HG03469 (cell line): ENCODE measurements around the gene DLG2.

Experiments
- ATAC-seq: cut with Tn5 transposase; IDR thresholded peaks from one replicate; pipeline ENCODE4 v1.9.1; 2021; ENCODE audit warnings: mild to moderate bottlenecking, moderate library complexity, moderate number of reproducible peaks; ENCODE audit not compliant: unreplicated experiment

DLG2 gene

GRCh38 chr11:83538286-83538685 is 2088.9 kb downstream of the DLG2 start:
- ATAC-seq: no peak

GRCh38 chr11:83537131-83537610 is 2090.0 kb downstream of the DLG2 start:
- no peak for ATAC-seq

- ATAC-seq: no peak
These were observed 2094.0 kb downstream of the DLG2 start for GRCh38 chr11:83533166-83533565.

DNA sequence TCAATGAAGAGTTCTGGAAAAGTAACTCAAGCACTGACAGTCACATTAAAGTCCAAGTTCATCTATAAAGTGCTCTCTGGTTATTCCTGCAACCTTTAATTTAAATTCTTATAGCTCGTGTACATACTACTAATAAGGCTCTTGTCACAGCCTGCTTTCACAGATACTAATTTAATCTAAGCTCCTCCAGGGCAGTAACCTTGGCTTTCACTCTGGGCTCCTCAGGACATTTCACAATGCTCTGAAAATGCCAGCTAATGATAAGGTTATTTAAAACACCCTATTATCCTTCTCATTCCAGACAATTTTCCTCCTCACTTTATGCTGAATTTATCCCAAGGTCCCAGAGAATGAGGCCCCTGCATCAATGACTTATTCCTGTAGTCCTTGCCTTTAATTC is 2098.3 kb downstream of the DLG2 start:
- no peak for ATAC-seq

- no peak for ATAC-seq
These were observed 2098.9 kb downstream of the DLG2 start for GRCh38 chr11:83528225-83528624.

- ATAC-seq: no peak
These were observed 2103.5 kb downstream of the DLG2 start for GRCh38 chr11:83523676-83524075.

DNA sequence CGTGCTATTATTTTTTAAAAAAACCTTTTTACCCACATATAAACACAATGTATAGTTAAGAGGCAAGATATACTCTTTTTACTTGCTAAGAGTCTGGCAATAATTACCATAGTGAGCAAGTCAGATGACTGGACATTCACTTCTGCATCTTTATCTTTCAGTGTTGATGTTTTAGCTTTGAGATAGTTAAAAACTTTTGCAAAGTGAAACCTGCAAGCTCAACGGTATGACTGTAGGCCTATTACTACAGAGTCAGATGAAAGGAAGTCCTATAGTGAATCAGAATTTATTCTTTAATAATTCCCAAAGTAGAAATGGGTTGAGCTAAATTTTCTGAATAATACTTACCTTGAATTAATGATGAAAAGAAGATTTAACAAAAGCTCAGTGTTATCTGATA is 2104.2 kb downstream of the DLG2 start:
- no peak for ATAC-seq

- peak; percentile 45 for ATAC-seq
These were observed 2105.2 kb downstream of the DLG2 start for GRCh38 chr11:83521647-83522596.

GRCh38 chr11:83520849-83521248 is 2106.3 kb downstream of the DLG2 start:
- ATAC-seq: no peak

DNA sequence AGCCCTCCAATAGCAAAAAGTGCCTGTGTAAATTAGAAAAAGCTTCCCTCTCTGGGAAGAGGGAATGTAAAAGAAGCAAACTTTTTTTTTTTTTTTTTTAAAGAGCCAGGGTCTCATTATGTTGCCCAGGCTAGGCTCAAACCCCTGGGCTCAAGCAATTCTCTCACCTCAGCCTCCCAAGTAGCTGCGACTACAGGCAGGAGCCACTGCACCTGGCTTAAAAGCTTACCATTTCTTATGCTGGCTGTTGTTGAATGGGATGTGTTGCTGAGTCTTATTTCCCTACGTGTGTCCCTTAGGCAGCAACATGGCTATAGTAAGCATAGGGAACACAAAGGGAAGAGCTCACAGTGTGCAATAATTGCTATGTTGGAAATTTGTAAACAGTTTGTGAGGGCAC is 2115.5 kb downstream of the DLG2 start:
- no peak for ATAC-seq

GRCh38 chr11:83510530-83511460 is 2116.3 kb downstream of the DLG2 start:
- no peak for ATAC-seq

DNA sequence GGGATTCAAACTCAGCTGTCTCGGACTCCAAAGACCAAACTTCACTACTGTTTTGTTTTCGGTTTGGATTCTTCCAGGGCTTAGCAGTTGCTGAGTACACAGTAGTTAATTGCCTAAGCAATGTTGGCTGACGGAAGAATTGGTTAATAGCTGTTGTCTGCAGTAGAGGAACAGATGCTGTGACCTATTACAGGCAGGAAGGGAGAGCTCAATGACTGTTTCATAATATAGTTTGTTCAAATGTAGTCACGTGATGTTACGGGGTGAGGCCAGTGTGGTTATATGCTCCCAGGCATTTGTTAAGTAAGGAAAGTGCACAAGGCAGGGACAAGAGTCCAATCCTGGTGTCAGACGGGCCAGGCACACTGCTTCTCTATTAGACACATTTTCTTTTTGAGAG is 2118.3 kb downstream of the DLG2 start:
- ATAC-seq: no peak

DNA sequence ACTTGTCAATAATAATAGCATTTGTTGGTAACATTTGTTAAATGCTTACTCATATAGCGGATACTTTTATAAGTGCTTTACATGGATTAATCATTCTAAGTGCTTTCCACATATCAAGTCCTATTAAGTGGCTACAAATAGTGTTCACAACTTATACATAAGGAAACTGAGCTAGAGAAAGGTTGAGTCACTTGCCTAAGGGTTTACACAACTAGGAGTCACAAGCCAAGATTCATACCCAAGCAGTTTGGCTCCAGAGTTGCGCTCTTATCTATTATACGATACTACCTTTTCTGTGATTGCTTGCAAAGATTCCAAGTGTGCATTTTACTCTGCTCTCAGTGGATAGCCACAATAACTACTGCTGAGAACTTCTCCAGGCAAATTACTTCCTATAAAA is 2125.1 kb downstream of the DLG2 start:
- no peak for ATAC-seq

- ATAC-seq: no peak
These were observed 2133.2 kb downstream of the DLG2 start for GRCh38 chr11:83493917-83494316.

- ATAC-seq: no peak
These were observed 2134.1 kb downstream of the DLG2 start for GRCh38 chr11:83493034-83493433.

DNA sequence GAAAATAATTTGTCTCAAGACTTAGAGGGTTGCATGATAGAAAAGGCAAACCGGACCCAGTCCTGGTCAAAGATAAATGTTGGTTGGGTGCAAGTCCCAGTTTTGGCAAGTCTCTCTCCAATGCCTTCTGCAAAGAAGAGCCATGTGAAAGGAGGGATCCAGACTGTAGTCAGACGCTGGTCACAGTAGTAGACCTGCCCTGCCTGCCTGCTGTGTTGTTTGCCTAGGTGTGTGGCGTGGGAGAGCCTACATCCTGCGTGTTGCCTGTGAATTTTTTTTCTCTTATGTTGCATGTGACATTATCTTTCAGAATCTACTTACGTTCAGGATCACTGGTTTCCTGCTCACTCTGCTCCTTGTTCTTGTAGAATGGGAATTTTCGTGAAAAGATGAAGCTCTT is 2143.3 kb downstream of the DLG2 start:
- no peak for ATAC-seq

- no peak for ATAC-seq
These were observed 2146.3 kb downstream of the DLG2 start for GRCh38 chr11:83480811-83481210.

DNA sequence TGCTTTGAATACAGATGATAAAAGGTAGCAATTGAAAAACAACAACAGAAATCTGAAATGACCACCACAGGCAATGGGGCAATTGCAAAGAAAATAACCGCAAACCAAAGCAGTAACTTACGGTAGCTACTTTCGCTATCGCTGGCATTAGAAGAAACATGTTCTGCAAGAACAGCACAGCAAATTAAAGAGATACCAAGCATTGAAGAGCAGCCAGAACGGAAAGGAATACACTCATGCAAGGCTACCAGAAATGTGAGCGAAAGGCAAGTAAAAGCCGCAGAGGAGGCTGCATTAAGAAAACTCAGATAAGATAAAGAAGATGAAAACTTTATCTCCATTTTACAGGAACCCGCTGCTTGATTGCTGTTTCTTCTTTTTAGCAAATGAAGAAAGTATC is 2146.9 kb downstream of the DLG2 start:
- no peak for ATAC-seq

DNA sequence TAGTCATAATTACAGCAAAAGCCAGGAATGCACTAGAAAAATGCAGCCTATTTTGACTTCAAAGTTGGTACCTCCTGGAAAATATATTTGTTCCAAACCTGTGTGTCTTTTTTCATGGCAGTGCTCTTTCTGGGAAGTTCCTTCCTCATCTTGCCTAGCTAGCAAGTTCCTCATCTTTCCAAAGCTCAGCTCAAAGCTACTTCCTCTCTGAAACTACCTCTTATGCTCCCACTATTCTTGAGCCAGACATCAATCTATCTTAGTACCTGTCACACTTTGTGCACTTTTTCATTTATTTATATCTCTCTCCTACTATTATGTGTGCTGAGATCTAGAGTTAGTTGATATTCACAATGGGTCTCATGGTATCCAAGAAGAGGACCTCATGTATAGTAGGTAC is 2149.4 kb downstream of the DLG2 start:
- no peak for ATAC-seq

DNA sequence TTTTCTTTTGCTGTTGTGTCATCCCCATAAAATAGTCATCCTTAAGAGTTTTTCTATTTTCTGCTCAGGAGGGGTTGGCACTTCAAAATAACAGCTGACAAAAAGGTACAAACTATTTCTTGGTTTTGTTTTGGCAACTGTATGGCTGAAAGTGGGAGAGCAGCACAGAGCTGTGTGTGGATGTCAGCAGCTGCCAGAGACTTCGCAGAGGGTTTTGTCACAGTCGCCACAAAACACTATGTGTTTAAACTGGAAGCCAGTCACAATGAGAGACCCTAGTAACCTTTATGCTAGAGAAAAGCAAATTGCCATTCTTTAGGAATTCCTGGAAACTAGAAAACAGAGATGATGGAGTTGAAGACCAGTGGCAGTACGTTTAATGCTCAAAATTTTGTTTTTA is 2151.4 kb downstream of the DLG2 start:
- no peak for ATAC-seq

DNA sequence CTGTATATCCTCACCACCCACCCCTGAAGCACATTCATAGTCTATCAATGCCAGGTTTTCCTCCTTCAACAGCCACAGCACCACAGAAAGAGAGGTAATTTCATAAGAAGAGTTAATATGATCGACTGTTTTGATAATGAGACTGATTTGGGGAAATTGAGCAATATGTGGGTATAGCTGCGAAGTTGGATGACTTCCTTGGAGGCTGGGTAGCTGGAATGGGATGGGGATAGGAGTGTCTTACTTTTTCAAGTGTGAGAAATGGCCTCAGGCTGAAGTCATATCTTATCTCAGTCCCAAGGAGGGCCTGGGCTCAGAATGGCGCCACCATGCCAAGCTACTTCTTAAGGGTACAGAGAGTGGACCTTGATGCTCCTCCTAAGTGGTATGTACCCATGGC is 2153.4 kb downstream of the DLG2 start:
- no peak for ATAC-seq

DNA sequence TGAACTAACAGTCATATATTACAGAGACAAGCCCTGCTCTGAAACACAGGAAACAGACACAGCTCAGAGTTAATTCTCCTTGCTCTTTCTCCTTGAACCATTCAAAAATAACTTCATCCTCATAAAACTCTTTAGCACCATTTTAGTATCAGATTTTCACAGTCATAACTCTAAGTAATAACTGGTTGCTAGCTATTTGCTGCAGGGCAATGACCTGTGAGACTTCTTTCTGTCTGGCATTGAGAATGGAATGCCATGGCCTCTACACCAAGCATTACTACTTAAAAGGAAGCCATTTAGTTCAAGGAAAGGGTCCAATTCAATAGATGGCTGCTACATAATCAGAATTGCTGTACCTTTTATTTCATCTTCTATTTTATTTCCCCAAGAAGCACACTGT is 2154.3 kb downstream of the DLG2 start:
- no peak for ATAC-seq
